ENCODE data around the gene ANKHD1.
"Not testable (repeated sequence)": the region's sequence is repeated elsewhere in the genome, so short reads cannot be mapped to it uniquely, and the experiment has no call there.

ANKHD1 gene

GRCh38 chr5:140432212-140432611, 30.6 kb downstream of the ANKHD1 start:
- H3K4me3 ChIP-seq (ENCODE audit: low read depth, low read length) = no peak overlapping the region
- no peaks in the 10 kb centered on the region for H3K4me1 ChIP-seq (ENCODE audit: control insufficient read depth, insufficient read depth, low read length)
- H3K36me3 ChIP-seq (ENCODE audit: control insufficient read depth, insufficient read depth, low read length) = no peaks in the 10 kb centered on the region
- no peak overlapping the region for H3K9ac ChIP-seq (ENCODE audit: low read depth, low read length)
- H3K27me3 ChIP-seq (ENCODE audit: control insufficient read depth, insufficient read depth, low read length) = no peaks in the 10 kb centered on the region
- no peaks in the 10 kb centered on the region for H3K9me3 ChIP-seq (ENCODE audit: control insufficient read depth, insufficient read depth, low read length)

GRCh38 chr5:140432916-140433315, 31.3 kb downstream of the ANKHD1 start:
- H3K4me3 ChIP-seq (ENCODE audit: low read depth, low read length) = no peak overlapping the region
- no peaks in the 10 kb centered on the region for H3K27me3 ChIP-seq (ENCODE audit: control insufficient read depth, insufficient read depth, low read length)

GRCh38 chr5:140457368-140457767, 55.7 kb downstream of the ANKHD1 start:
- H3K4me1 ChIP-seq (ENCODE audit: control insufficient read depth, insufficient read depth, low read length) = not testable (repeated sequence)

More at GRCh38 chr5:140432916-140433315, 31.3 kb downstream of the ANKHD1 start:
- no peaks in the 10 kb centered on the region for H3K4me1 ChIP-seq (ENCODE audit: control insufficient read depth, insufficient read depth, low read length)
- H3K9me3 ChIP-seq (ENCODE audit: control insufficient read depth, insufficient read depth, low read length) = no peaks in the 10 kb centered on the region
- no peak overlapping the region for H3K9ac ChIP-seq (ENCODE audit: low read depth, low read length)
- no peaks in the 10 kb centered on the region for H3K36me3 ChIP-seq (ENCODE audit: control insufficient read depth, insufficient read depth, low read length)

GRCh38 chr5:140466981-140467742, 65.5 kb downstream of the ANKHD1 start:
- peaks cover 3% of the 10 kb centered on the region for H3K36me3 ChIP-seq (ENCODE audit: control insufficient read depth, insufficient read depth, low read length)
- H3K4me1 ChIP-seq (ENCODE audit: control insufficient read depth, insufficient read depth, low read length) = no peaks in the 10 kb centered on the region
- H3K9me3 ChIP-seq (ENCODE audit: control insufficient read depth, insufficient read depth, low read length) = no peaks in the 10 kb centered on the region
- H3K4me3 ChIP-seq (ENCODE audit: low read depth, low read length) = no peak overlapping the region
- no peak overlapping the region for H3K9ac ChIP-seq (ENCODE audit: low read depth, low read length)
- no peaks in the 10 kb centered on the region for H3K27me3 ChIP-seq (ENCODE audit: control insufficient read depth, insufficient read depth, low read length)

More at GRCh38 chr5:140457368-140457767, 55.7 kb downstream of the ANKHD1 start:
- H3K4me3 ChIP-seq (ENCODE audit: low read depth, low read length); H3K27me3 ChIP-seq (ENCODE audit: control insufficient read depth, insufficient read depth, low read length); H3K9ac ChIP-seq (ENCODE audit: low read depth, low read length); H3K36me3 ChIP-seq (ENCODE audit: control insufficient read depth, insufficient read depth, low read length); H3K9me3 ChIP-seq (ENCODE audit: control insufficient read depth, insufficient read depth, low read length): not testable (repeated sequence)

- Histone ChIP-seq H3K27me3 (ENCODE audit: control insufficient read depth, insufficient read depth, low read length) (no peaks in the 10 kb centered on the region), H3K36me3 (ENCODE audit: control insufficient read depth, insufficient read depth, low read length) (peaks cover 3% of the 10 kb centered on the region), H3K9me3 (ENCODE audit: control insufficient read depth, insufficient read depth, low read length) (no peaks in the 10 kb centered on the region)
These were observed 66.6 kb downstream of the ANKHD1 start for GRCh38 chr5:140468188-140468587.

GRCh38 chr5:140469259-140469658, 67.6 kb downstream of the ANKHD1 start:
- peaks cover 3% of the 10 kb centered on the region for H3K36me3 ChIP-seq (ENCODE audit: control insufficient read depth, insufficient read depth, low read length)
- no peak overlapping the region for H3K4me3 ChIP-seq (ENCODE audit: low read depth, low read length)
- no peaks in the 10 kb centered on the region for H3K9me3 ChIP-seq (ENCODE audit: control insufficient read depth, insufficient read depth, low read length)
- no peak overlapping the region for H3K9ac ChIP-seq (ENCODE audit: low read depth, low read length)
- H3K4me1 ChIP-seq (ENCODE audit: control insufficient read depth, insufficient read depth, low read length) = no peaks in the 10 kb centered on the region
- H3K27me3 ChIP-seq (ENCODE audit: control insufficient read depth, insufficient read depth, low read length) = no peaks in the 10 kb centered on the region

More at GRCh38 chr5:140468188-140468587, 66.6 kb downstream of the ANKHD1 start:
- Histone ChIP-seq H3K4me1 (ENCODE audit: control insufficient read depth, insufficient read depth, low read length) (no peaks in the 10 kb centered on the region), H3K4me3 (ENCODE audit: low read depth, low read length) (no peak overlapping the region), H3K9ac (ENCODE audit: low read depth, low read length) (no peak overlapping the region)

GRCh38 chr5:140480310-140481014, 78.8 kb downstream of the ANKHD1 start:
- Histone ChIP-seq H3K4me3 (ENCODE audit: low read depth, low read length) (no peak overlapping the region), H3K27me3 (ENCODE audit: control insufficient read depth, insufficient read depth, low read length) (no peaks in the 10 kb centered on the region), H3K9me3 (ENCODE audit: control insufficient read depth, insufficient read depth, low read length) (no peaks in the 10 kb centered on the region), H3K9ac (ENCODE audit: low read depth, low read length) (no peak overlapping the region), H3K36me3 (ENCODE audit: control insufficient read depth, insufficient read depth, low read length) (peaks cover 3% of the 10 kb centered on the region), H3K4me1 (ENCODE audit: control insufficient read depth, insufficient read depth, low read length) (no peaks in the 10 kb centered on the region)

GRCh38 chr5:140481758-140482157, 80.1 kb downstream of the ANKHD1 start:
- no peak overlapping the region for H3K4me3 ChIP-seq (ENCODE audit: low read depth, low read length)
- no peaks in the 10 kb centered on the region for H3K4me1 ChIP-seq (ENCODE audit: control insufficient read depth, insufficient read depth, low read length)
- no peaks in the 10 kb centered on the region for H3K9me3 ChIP-seq (ENCODE audit: control insufficient read depth, insufficient read depth, low read length)
- H3K9ac ChIP-seq (ENCODE audit: low read depth, low read length) = no peak overlapping the region
- no peaks in the 10 kb centered on the region for H3K27me3 ChIP-seq (ENCODE audit: control insufficient read depth, insufficient read depth, low read length)
- peaks cover 3% of the 10 kb centered on the region for H3K36me3 ChIP-seq (ENCODE audit: control insufficient read depth, insufficient read depth, low read length)

GRCh38 chr5:140483055-140483454, 81.4 kb downstream of the ANKHD1 start:
- no peak overlapping the region for H3K4me3 ChIP-seq (ENCODE audit: low read depth, low read length)
- H3K36me3 ChIP-seq (ENCODE audit: control insufficient read depth, insufficient read depth, low read length) = peaks cover 3% of the 10 kb centered on the region
- H3K9ac ChIP-seq (ENCODE audit: low read depth, low read length) = no peak overlapping the region
- no peaks in the 10 kb centered on the region for H3K27me3 ChIP-seq (ENCODE audit: control insufficient read depth, insufficient read depth, low read length)
- H3K4me1 ChIP-seq (ENCODE audit: control insufficient read depth, insufficient read depth, low read length) = no peaks in the 10 kb centered on the region
- no peaks in the 10 kb centered on the region for H3K9me3 ChIP-seq (ENCODE audit: control insufficient read depth, insufficient read depth, low read length)

- H3K27me3 ChIP-seq (ENCODE audit: control insufficient read depth, insufficient read depth, low read length); H3K9ac ChIP-seq (ENCODE audit: low read depth, low read length); H3K4me1 ChIP-seq (ENCODE audit: control insufficient read depth, insufficient read depth, low read length); H3K9me3 ChIP-seq (ENCODE audit: control insufficient read depth, insufficient read depth, low read length); H3K4me3 ChIP-seq (ENCODE audit: low read depth, low read length); H3K36me3 ChIP-seq (ENCODE audit: control insufficient read depth, insufficient read depth, low read length): not testable (repeated sequence)
These were observed 86.5 kb downstream of the ANKHD1 start for GRCh38 chr5:140488141-140488540.

GRCh38 chr5:140488914-140489313, 87.3 kb downstream of the ANKHD1 start:
- H3K9ac ChIP-seq (ENCODE audit: low read depth, low read length) = no peak overlapping the region
- no peaks in the 10 kb centered on the region for H3K9me3 ChIP-seq (ENCODE audit: control insufficient read depth, insufficient read depth, low read length)
- peaks cover 3% of the 10 kb centered on the region for H3K36me3 ChIP-seq (ENCODE audit: control insufficient read depth, insufficient read depth, low read length)
- H3K27me3 ChIP-seq (ENCODE audit: control insufficient read depth, insufficient read depth, low read length) = no peaks in the 10 kb centered on the region
- H3K4me3 ChIP-seq (ENCODE audit: low read depth, low read length) = no peak overlapping the region
- no peaks in the 10 kb centered on the region for H3K4me1 ChIP-seq (ENCODE audit: control insufficient read depth, insufficient read depth, low read length)

- Histone ChIP-seq H3K36me3 (ENCODE audit: control insufficient read depth, insufficient read depth, low read length) (peaks cover 2% of the 10 kb centered on the region), H3K4me1 (ENCODE audit: control insufficient read depth, insufficient read depth, low read length) (no peaks in the 10 kb centered on the region), H3K9me3 (ENCODE audit: control insufficient read depth, insufficient read depth, low read length) (no peaks in the 10 kb centered on the region)
These were observed 96.3 kb downstream of the ANKHD1 start for GRCh38 chr5:140497897-140498296.

More at GRCh38 chr5:140497897-140498296, 96.3 kb downstream of the ANKHD1 start:
- H3K9ac ChIP-seq (ENCODE audit: low read depth, low read length) = no peak overlapping the region
- no peak overlapping the region for H3K4me3 ChIP-seq (ENCODE audit: low read depth, low read length)
- no peaks in the 10 kb centered on the region for H3K27me3 ChIP-seq (ENCODE audit: control insufficient read depth, insufficient read depth, low read length)

Data from iPS-15b (cell line).